Limb (tissue), 2 donors: ENCODE results near the gene POLR1G.
"Not testable (repeated sequence)": the region's sequence is repeated elsewhere in the genome, so short reads cannot be mapped to it uniquely, and the experiment has no call there.

Experiments used
- DNase-seq, 2 donors: peaks; one replicate each; pipeline ENCODE4 v3.0.0-alpha.2; 2016; ENCODE audit errors: extremely low spot score in 2 of 2

Gene POLR1G

DNA sequence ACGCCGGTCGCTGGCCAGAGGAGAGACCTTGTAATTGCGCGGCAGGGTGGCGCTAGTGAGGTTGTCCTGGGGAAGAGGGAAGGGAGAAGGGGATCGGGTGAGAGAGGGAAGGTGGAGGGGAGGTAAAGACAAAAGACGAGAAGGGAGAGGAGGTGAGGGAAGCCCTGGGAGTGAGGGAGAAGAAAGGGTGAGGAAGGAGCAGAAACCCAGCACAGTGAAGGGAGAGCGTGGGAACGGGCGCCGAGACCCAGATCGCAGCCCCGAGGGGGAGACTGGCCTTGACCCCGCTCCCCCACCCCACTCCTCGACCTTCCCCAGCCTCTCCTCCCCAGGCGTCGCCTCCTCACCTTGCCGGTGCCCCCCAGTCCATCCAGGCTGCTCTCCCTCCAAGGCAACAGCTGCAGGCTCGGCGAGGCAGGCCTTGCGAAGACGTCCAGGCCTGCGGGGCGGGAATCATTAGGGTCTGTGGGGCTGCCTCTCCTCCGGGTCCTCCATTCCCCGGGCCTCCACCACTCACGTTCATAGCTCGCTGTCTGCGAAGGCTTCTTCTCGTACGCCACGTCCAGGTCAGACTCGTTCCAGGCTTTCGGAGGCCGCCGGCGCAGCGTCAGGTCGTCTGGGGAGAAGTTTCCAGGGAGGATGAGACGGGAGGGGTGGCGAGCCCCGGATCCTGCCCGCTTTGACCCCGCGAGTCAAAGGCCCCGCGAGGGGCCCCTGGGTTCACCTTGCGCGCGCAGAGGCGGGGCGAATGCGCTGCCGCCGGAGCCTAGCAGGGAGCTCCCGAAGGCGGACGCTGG lies 10.4 kb upstream of the POLR1G start:
- no peak for DNase-seq

DNA sequence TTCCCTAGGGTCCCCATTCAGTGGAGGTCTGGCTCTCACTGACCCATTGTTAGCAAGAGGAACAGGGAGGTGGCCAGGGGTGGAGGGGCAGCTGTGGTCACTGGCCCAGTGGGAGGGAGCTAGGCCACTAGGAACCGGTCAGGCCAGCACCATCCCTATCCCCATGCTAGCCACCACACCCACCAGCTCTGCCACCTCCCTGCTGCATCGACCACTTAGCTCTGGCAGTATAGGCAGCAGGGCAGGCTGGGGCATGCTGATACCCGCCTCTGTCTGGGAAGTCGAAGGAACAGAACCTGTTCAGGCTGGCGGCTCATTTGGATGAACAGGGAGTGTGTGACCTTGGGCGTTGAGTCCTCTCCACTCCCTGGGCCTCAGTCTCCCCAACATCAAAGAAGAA lies 6.3 kb upstream of the POLR1G start:
- DNase-seq = no peak

GRCh38 chr19:45401815-45402214 lies 4.6 kb upstream of the POLR1G start:
- DNase-seq = no peak

DNA sequence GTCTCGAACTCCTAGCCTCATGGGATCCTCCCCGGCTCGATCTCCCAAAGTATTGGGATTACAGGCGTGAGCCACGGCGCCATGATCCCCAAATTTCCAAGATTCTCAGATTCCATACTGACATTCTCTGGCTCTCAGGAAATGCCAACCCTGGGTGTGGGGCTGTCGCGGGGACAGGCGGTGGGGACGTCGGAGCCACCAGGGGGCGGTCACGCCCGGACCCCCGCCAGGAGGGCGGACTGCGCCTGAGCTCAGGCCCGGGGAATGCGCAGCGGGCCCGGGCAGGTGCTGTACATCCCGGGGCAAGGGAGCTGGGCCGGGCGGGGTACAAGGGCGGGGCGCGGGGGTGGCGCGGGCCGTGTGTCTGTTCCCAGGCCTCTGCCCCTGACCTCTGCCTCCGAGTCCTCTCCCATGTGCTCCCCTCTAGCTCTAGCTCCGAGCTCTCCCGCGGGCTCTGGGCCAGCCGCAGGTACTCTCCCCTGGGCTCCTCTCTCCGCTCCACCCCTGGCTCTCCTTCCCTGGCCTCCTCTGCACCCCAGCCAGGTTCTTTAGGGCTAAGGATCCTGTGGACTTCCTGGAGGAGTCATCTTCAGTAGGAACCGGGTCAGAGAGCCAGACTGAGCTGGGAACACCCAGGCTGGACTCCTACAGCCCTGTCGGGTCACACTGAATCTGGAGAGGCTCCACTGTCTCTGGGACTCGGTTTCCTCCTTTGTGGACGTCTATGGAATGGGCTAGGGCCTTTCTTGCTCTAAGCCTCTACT lies 4.0 kb upstream of the POLR1G start:
- peak in 1 of 2 donors; percentile 58 for DNase-seq

DNA sequence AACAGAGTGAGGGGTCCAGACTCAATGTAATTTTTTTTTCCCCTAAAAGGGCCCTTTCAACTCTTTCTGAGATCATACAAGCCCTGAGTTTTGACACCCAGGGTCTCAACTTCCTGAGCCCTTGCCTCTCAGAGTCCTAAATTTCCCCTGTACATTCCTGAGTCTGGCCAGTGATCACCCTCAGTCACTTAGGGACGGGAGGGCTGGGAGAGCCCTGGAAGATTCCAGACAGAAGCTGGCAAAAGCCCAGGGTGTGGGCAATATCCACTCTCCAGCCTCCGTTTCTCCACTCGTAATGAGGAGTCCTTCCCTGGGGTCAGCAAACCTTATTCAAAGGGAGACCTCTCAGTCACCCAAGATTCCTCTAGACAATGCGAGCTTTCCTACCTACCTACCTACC lies 3.2 kb upstream of the POLR1G start:
- no peak for DNase-seq

DNA sequence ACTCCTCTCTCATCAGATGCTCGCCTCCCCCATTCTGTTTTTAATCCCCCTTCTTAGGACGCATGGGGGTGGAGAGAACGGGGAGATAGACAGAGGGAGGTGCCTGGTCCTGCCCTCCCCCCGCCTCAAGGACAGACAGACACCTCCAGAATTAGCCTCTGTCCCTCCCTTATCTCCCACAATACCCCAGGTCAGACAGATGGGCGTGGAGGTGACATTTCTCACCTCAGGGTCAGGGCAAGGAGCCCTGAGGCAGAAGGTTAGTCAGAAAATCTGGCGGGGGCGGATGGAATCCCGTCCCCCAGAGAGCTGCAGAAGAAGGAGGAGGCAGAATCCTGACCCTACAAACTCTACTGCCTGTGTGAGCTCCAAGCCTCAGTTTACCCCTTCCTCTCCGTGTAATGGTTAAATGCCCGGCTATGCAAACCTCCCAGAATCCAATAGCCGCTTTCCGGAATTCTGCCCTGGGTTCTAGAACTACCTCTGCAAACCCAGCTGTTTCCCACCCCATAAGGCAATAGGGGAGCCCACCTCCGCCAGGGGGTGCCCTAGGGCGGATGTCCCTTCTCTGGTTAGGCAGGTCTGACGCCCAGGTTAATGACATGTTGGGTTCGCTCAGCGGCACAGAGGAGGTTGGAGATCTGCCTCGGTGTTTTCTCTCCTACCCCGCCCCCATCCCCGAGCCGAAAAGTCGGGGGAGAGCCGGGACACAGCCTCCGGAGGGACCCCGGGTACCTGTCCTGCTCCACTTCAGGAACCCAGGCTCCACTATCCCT lies 2.5 kb upstream of the POLR1G start:
- DNase-seq = peak in 1 of 2 donors; percentile 55

- peak in 1 of 2 donors; percentile 67 for DNase-seq
These were observed 1.6 kb upstream of the POLR1G start, which contains the start of gene PPP1R13L for GRCh38 chr19:45404557-45405434. Gene PPP1R13L, minus strand, starts transcription at chr19:45405069. Its CDS starts 6,751 bp downstream, at chr19:45398318.

GRCh38 chr19:45405435-45406225 lies 814 bp upstream of the POLR1G start:
- peak; percentile 67 to 88 for DNase-seq

- no peak for DNase-seq
These were observed 589 bp downstream of the POLR1G start for GRCh38 chr19:45407091-45407375.

- DNase-seq = not testable (repeated sequence)
These were observed 1.1 kb downstream of the POLR1G start for GRCh38 chr19:45407585-45407984.

DNA sequence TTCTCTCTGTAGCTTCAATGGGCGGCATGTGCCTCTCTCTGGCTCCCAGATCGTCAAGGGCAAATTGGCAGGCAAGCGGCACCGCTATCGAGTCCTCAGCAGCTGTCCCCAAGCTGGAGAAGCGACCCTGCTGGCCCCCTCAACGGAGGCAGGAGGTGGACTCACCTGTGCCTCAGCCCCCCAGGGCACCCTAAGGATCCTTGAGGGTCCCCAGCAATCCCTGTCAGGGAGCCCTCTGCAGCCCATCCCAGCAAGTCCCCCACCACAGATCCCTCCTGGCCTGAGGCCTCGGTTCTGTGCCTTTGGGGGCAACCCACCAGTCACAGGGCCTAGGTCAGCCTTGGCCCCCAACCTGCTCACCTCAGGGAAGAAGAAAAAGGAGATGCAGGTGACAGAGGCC lies 1.7 kb downstream of the POLR1G start:
- DNase-seq = no peak

DNA sequence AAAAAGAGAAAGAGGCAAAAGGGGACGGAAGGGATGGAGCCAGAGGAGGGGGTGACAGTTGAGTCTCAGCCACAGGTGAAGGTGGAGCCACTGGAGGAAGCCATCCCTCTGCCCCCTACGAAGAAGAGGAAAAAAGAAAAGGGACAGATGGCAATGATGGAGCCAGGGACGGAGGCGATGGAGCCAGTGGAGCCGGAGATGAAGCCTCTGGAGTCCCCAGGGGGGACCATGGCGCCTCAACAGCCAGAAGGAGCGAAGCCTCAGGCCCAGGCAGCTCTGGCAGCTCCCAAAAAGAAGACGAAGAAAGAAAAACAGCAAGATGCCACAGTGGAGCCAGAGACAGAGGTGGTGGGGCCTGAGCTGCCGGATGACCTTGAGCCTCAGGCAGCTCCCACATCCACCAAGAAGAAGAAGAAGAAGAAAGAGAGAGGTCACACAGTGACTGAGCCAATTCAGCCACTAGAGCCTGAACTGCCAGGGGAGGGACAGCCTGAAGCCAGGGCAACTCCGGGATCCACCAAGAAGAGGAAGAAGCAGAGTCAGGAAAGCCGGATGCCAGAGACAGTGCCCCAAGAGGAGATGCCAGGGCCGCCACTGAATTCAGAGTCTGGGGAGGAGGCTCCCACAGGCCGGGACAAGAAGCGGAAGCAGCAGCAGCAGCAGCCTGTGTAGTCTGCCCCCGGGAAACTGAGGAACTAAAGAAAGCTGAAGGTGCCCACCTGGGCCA lies 2.5 kb downstream of the POLR1G start:
- no peak for DNase-seq

- no peak for DNase-seq
These were observed 3.1 kb downstream of the POLR1G start for GRCh38 chr19:45409557-45409920.

DNA sequence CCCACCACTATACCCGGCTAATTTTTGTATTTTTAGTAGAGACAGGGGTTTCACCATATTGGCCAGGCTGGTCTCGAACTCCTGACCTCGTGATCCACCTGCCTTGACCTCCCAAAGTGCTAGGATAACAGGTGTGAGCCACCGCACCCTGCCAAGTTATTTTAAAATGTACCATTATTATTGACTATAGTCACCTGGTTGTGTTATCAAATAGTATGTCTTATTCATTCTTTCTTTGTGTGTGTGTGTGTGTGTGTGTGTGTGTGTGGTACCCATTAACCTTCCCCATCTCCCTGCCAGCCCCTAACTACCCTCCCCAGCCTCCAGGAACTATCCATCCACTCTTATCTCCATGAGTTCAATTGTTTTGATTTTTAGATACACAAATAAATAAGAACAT lies 3.9 kb downstream of the POLR1G start:
- not testable (repeated sequence) for DNase-seq

DNA sequence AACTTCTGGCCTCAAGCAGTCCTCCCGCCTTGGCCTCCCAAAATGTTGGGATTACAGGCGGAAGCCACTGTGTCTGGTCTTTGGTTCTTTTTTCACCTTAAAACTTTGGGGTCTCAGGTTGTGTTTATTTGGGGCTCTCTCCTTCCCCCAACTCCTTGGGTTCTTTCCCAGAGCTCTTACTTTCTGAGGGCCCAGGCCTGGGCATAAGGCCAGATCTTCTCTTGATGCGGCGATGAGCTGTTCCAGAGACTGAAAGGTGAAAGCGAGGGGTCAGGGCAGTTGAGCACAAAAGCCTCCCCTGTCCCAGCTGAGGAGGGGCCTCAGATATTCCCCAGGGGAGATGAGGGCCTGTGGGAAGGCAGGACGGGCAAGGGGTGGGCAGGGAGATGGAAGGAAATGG lies 7.1 kb downstream of the POLR1G start:
- no peak for DNase-seq

GRCh38 chr19:45414468-45414867 lies 8.0 kb downstream of the POLR1G start:
- no peak for DNase-seq

DNA sequence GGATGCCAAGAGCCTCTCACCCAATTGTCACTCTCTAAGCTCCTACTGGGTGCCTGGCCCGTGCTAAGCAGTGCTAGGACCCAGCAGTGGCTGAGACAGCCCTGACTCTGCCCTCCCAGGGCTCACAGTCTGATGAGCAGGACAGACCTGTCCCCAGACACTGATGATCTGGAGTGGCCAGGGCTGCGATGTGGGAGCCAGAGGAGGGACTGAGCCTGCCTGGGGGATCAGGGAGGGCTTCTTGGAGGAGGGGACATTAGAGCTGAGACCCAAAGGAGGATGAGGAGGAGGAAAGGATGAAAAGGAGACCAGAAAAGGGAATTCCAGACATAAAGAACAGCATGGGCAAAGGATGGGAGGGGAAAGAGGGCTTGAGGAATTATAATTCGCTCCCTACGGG lies 10.7 kb downstream of the POLR1G start:
- no peak for DNase-seq

DNA sequence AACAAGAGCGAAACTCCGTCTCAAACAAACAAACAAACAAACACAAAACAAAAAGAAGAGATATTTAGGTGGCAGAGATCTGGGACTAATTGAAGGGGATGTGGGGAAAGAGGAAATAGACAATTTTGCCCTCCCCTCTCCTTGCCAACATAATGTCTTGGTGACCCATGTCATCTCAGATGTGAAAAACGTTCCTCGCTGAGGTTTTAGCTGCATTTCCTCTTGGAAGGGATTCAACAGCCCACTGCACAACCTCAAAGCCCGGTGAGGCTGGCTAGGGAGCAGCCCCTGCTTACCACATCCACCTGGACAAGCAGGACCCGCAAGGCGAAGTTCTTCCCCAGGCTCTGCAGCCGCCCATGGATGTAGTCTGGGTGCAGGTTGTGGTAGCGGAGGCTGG lies 12.4 kb downstream of the POLR1G start:
- no peak for DNase-seq

DNA sequence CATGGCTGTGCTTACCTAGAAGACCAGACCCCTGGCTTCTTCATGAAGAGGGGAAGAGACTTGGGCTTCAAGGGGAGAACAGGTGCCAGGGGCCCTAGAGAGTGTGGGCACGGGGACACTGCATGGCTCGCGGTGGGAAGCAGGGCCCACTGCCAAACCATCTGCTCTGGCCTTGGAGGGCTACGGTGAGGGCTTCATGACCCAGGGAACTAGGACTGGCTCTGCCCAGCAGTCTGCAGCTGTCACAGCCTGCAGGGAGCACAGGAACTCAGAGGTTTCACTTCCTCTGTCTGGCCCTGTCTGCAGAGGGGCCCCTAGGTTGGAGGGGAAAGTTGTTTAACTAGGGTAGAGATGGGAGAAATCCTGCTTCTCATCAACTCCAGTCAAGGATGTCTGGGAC lies 13.0 kb downstream of the POLR1G start:
- DNase-seq = no peak

GRCh38 chr19:45419895-45420294 lies 13.5 kb downstream of the POLR1G start:
- DNase-seq = no peak
